SU-DHL-6 (cell line): ENCODE data around the gene DDX52.
"Not testable (repeated sequence)": the region's sequence is repeated elsewhere in the genome, so short reads cannot be mapped to it uniquely, and the experiment has no call there.

Experiments used
- H2AFZ ChIP-seq: fragments of 200-600 bp; sonication (generic); 2 replicates; pipeline ENCODE4 v1.6.1; 2014; ENCODE audit warnings: low read depth, mild to moderate bottlenecking, moderate library complexity, mixed read lengths, antibody characterized with exemption, low read length; ENCODE audit not compliant: severe bottlenecking
- H3F3A ChIP-seq: fragments of 200-600 bp; shearing (Covaris generic); 2 replicates; pipeline ENCODE4 v1.6.0; 2016; ENCODE audit warnings: antibody characterized with exemption, mild to moderate bottlenecking; ENCODE audit not compliant: insufficient read depth
- H3K27ac ChIP-seq: fragments of 200-600 bp; sonication (generic); 2 replicates; pipeline ENCODE4 v1.5.1; 2016; ENCODE audit warnings: low read depth, mild to moderate bottlenecking, low read length, moderate library complexity, mixed read lengths
- H3K27me3 ChIP-seq: fragments of 200-600 bp; sonication (generic), shearing (Covaris generic); 2 replicates; pipeline ENCODE4 v1.6.0; 2014; ENCODE audit warnings: mild to moderate bottlenecking, low read length
- H3K36me3 ChIP-seq: fragments of 200-600 bp; sonication (generic); 2 replicates; pipeline ENCODE4 v1.6.1; 2014; ENCODE audit warnings: mild to moderate bottlenecking, low read length, mixed read lengths
- H3K4me2 ChIP-seq: fragments of 300-600, 200-600 bp; shearing (Covaris generic), sonication (generic); 2 replicates; pipeline ENCODE4 v1.6.0; 2014; ENCODE audit warnings: low read length, low read depth, mild to moderate bottlenecking; ENCODE audit not compliant: poor library complexity, severe bottlenecking
- H3K4me3 ChIP-seq: fragments of 200-600 bp; sonication (generic); 2 replicates; pipeline ENCODE4 v1.5.1; 2014; ENCODE audit warnings: antibody characterized with exemption, low read length, mild to moderate bottlenecking, mixed read lengths; ENCODE audit not compliant: insufficient read depth, poor library complexity, severe bottlenecking
- H3K79me2 ChIP-seq: fragments of 200-600 bp; sonication (generic); 2 replicates; pipeline ENCODE4 v1.6.1; 2014; ENCODE audit warnings: mild to moderate bottlenecking, low read length, moderate library complexity; ENCODE audit not compliant: insufficient read depth
- H3K9ac ChIP-seq: fragments of 200-600 bp; sonication (generic); 2 replicates; pipeline ENCODE4 v1.7.0; 2014; ENCODE audit warnings: mild to moderate bottlenecking, low read length
- H3K9me2 ChIP-seq: fragments of 200-600 bp; sonication (generic); replicated peaks from 2 replicates; pipeline ENCODE4 v1.6.1; 2014; ENCODE audit warnings: low read length; ENCODE audit not compliant: insufficient read depth
- H3K9me3 ChIP-seq: fragments of 200-600 bp; sonication (generic); 2 replicates; pipeline ENCODE4 v1.6.1; 2014; ENCODE audit warnings: low read length, mixed read lengths; ENCODE audit not compliant: insufficient read depth
- H4K20me1 ChIP-seq: fragments of 200-600 bp; sonication (generic); 2 replicates; pipeline ENCODE4 v1.6.1; 2014; ENCODE audit warnings: low read depth, mild to moderate bottlenecking, antibody characterized with exemption, low read length, moderate library complexity, mixed read lengths
- EZH2phosphoT487 ChIP-seq: fragments of 200-600 bp; sonication (generic), shearing (Covaris generic); conservative IDR thresholded peaks from 2 replicates; pipeline ENCODE4 v1.6.1; 2018; ENCODE audit warnings: mild to moderate bottlenecking, antibody characterized with exemption, low read length, moderate library complexity, mixed read lengths
- TF ChIP-seq, protein P1 (sequence below): fragments of 200-600 bp; sonication (generic); IDR thresholded peaks from one replicate; pipeline ENCODE4 v1.5.1; 2017; ENCODE audit warnings: antibody characterized with exemption, mild to moderate bottlenecking, low read length, moderate library complexity; ENCODE audit not compliant: insufficient read depth, poor library complexity, severe bottlenecking

The DDX52 gene

DNA sequence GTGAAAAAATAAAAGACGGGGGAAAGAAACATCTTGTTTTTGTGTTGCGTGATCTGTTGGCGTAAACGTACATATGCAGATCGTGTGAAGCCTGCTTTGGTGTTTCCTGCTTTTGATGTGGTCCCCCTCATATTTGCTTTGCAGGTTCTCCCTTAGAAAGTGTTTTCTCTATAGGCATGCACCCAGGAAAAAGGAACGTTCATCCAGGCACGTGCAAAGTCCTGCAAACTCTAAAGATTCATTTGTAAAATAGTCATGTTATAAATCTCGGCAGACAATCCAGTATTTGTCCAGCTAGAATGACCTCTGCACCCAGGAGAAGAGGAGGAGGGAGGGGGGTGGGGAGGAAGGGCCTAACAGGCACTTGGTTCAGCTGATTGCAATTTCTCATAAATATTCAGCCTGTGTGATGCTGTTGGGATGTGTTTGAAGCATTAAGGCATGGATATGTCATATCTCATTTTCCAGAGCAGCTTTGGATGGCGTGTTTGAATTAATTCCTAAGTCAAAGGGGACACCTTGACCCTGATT, 40.3 kb upstream of the DDX52 start:
- Histone ChIP-seq H3F3A (no peaks in the 10 kb centered on the region), H3K9me2 (no peaks in the 10 kb centered on the region), H3K4me2 (no peak overlapping the region), H3K27ac (no peak overlapping the region), H3K4me3 (no peak overlapping the region), H4K20me1 (no peaks in the 10 kb centered on the region), H3K36me3 (no peaks in the 10 kb centered on the region), H3K9ac (no peak overlapping the region), H2AFZ (no peak overlapping the region), H3K9me3 (no peaks in the 10 kb centered on the region), H3K79me2 (no peaks in the 10 kb centered on the region), H3K27me3 (no peaks in the 10 kb centered on the region)
- no peak for TF ChIP-seq EZH2phosphoT487
- TF ChIP-seq, protein P1, sequence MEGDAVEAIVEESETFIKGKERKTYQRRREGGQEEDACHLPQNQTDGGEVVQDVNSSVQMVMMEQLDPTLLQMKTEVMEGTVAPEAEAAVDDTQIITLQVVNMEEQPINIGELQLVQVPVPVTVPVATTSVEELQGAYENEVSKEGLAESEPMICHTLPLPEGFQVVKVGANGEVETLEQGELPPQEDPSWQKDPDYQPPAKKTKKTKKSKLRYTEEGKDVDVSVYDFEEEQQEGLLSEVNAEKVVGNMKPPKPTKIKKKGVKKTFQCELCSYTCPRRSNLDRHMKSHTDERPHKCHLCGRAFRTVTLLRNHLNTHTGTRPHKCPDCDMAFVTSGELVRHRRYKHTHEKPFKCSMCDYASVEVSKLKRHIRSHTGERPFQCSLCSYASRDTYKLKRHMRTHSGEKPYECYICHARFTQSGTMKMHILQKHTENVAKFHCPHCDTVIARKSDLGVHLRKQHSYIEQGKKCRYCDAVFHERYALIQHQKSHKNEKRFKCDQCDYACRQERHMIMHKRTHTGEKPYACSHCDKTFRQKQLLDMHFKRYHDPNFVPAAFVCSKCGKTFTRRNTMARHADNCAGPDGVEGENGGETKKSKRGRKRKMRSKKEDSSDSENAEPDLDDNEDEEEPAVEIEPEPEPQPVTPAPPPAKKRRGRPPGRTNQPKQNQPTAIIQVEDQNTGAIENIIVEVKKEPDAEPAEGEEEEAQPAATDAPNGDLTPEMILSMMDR: no peak

DNA sequence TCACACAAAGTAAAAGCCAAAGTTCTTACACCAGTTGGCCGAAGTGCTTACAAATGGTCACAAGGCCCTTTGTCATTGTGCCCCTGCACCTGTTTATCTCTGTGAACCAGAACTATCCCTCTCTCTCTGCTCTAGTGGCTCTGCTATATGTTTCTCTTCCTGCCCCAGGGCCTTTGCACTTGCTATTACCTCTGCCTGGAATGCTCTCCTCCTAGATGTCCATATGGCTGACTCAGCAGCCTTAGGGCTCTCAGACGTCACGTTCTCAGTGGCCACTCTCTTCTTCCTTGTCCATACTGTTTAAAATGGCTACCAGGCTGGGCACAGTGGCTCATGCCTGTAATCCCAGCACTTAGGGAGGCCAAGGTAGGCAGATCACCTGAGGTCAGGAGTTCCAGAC, 38.8 kb upstream of the DDX52 start:
- H3K9me3 ChIP-seq: no peaks in the 10 kb centered on the region
- no peaks in the 10 kb centered on the region for H3K79me2 ChIP-seq
- no peak overlapping the region for H3K27ac ChIP-seq
- H3K36me3 ChIP-seq: no peaks in the 10 kb centered on the region
- no peak overlapping the region for H2AFZ ChIP-seq
- no peaks in the 10 kb centered on the region for H3F3A ChIP-seq
- H4K20me1 ChIP-seq: no peaks in the 10 kb centered on the region
- H3K4me2 ChIP-seq: no peak overlapping the region
- no peak for TF ChIP-seq EZH2phosphoT487
- TF ChIP-seq, protein P1: no peak
- no peaks in the 10 kb centered on the region for H3K27me3 ChIP-seq
- no peak overlapping the region for H3K9ac ChIP-seq
- no peak overlapping the region for H3K4me3 ChIP-seq
- H3K9me2 ChIP-seq: no peaks in the 10 kb centered on the region

DNA sequence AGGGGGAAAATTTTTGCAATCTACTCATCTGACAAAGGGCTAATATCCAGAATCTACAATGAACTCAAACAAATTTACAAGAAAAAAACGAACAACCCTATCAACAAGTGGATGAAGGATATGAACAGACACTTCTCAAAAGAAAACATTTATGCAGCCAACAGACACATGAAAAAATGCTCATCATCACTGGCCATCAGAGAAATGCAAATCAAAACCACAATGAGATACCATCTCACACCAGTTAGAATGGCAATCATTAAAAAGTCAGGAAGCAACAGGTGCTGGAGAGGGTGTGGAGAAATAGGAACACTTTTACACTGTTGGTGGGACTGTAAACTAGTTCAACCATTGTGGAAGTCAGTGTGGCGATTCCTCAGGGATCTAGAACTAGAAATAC, 36.7 kb upstream of the DDX52 start:
- not testable (repeated sequence) for H3K9me2 ChIP-seq, H3K9ac ChIP-seq, H3K27me3 ChIP-seq, H2AFZ ChIP-seq, H3F3A ChIP-seq, H3K4me2 ChIP-seq, H3K79me2 ChIP-seq, H3K36me3 ChIP-seq, H3K27ac ChIP-seq, H4K20me1 ChIP-seq, H3K4me3 ChIP-seq, H3K9me3 ChIP-seq

DNA sequence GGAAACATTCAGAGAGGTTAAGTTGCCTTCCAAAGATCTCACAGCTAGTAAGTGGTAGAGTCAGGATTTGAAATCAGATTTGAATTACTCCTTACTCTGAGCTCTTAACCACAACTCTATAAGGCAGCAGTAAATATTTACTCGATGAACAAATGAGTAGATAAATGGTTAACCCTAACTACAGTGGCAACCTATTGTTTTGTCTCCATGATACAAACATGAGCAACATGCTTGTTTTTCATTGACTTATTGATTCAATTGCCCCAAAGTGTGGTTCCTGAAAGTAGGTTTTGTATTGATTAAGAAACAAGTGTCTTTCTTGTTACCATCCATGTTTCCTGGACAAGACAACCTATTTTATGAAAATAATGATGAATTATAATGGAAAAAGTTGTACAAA, 34.8 kb upstream of the DDX52 start:
- TF ChIP-seq, protein P1: no peak
- TF ChIP-seq EZH2phosphoT487: no peak
- Histone ChIP-seq H3K4me3 (no peak overlapping the region), H2AFZ (no peak overlapping the region), H3K27me3 (no peaks in the 10 kb centered on the region), H3F3A (no peaks in the 10 kb centered on the region), H3K9me2 (no peaks in the 10 kb centered on the region), H4K20me1 (no peaks in the 10 kb centered on the region), H3K9ac (no peak overlapping the region), H3K27ac (no peak overlapping the region), H3K36me3 (no peaks in the 10 kb centered on the region), H3K9me3 (no peaks in the 10 kb centered on the region), H3K4me2 (no peak overlapping the region), H3K79me2 (no peaks in the 10 kb centered on the region)
